HFF-Myc (cell line): ENCODE measurements around the gene TP53BP2.

Source experiments
- DNase-seq: peaks from one replicate; pipeline ENCODE4 v3.0.0-alpha.2; 2011; ENCODE audit warnings: low read depth; ENCODE audit errors: extremely low read depth
- H3K4me3 ChIP-seq: replicated peaks from 2 replicates; pipeline ENCODE4 v1.5.1; 2011; ENCODE audit warnings: low read depth, mild to moderate bottlenecking, control low read depth, low read length
- CTCF ChIP-seq: IDR thresholded peaks from 2 replicates; pipeline ENCODE4 v1.5.1; 2012; ENCODE audit warnings: mild to moderate bottlenecking, low read depth, low read length, control low read depth; ENCODE audit errors: missing control alignments

TP53BP2 gene

GRCh38 chr1:223780318-223780717 lies 65.4 kb downstream of the TP53BP2 start:
- no peak overlapping the region for H3K4me3 ChIP-seq
- no peak for TF ChIP-seq CTCF
- no peak for DNase-seq

- DNase-seq = no peak
- TF ChIP-seq CTCF = no peak
These were observed 68.8 kb downstream of the TP53BP2 start for GRCh38 chr1:223776826-223777454.

GRCh38 chr1:223776075-223776814 lies 69.5 kb downstream of the TP53BP2 start:
- no peak overlapping the region for H3K4me3 ChIP-seq
- DNase-seq = peak; percentile 40
- no peak for TF ChIP-seq CTCF

More at GRCh38 chr1:223776826-223777454, 68.8 kb downstream of the TP53BP2 start:
- no peak overlapping the region for H3K4me3 ChIP-seq

- no peak for DNase-seq
- H3K4me3 ChIP-seq = no peak overlapping the region
- no peak for TF ChIP-seq CTCF
These were observed 70.1 kb downstream of the TP53BP2 start for GRCh38 chr1:223775711-223776074.

- no peak for TF ChIP-seq CTCF
- no peak for DNase-seq
- H3K4me3 ChIP-seq = no peak overlapping the region
These were observed 70.7 kb downstream of the TP53BP2 start for GRCh38 chr1:223775054-223775453.

GRCh38 chr1:223774134-223774814 lies 71.5 kb downstream of the TP53BP2 start:
- no peak for TF ChIP-seq CTCF
- DNase-seq = no peak
- H3K4me3 ChIP-seq = no peak overlapping the region
